SU-DHL-6 (cell line): ENCODE data around the gene CADM2.

Source experiments
- EZH2phosphoT487 ChIP-seq: fragments of 200-600 bp; sonication (generic), shearing (Covaris generic); conservative IDR thresholded peaks from 2 replicates; pipeline ENCODE4 v1.6.1; 2018; ENCODE audit warnings: mild to moderate bottlenecking, antibody characterized with exemption, low read length, moderate library complexity, mixed read lengths
- TF ChIP-seq, protein P1 (sequence below): fragments of 200-600 bp; sonication (generic); IDR thresholded peaks from one replicate; pipeline ENCODE4 v1.5.1; 2017; ENCODE audit warnings: antibody characterized with exemption, mild to moderate bottlenecking, low read length, moderate library complexity; ENCODE audit not compliant: insufficient read depth, poor library complexity, severe bottlenecking

DNA sequence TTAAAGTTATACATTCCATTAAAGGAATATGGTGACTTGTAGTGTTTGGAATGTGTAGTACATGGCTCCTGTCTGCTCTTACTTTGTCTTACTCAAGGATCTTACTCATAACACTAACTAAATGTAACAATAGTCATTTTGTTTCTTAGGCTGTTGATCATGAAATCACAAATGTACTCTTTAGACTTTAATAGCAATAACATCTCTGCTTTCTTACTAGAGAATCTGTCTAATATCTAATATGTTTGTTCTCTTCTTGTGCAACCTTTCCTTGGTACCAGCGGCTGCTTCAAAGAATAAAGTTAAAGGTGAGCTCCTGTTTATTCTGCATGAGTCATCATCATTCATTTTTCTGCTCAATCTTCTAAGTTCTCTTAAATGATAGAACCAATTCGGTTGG, 767.5 kb downstream of the CADM2 start:
- TF ChIP-seq, protein P1, sequence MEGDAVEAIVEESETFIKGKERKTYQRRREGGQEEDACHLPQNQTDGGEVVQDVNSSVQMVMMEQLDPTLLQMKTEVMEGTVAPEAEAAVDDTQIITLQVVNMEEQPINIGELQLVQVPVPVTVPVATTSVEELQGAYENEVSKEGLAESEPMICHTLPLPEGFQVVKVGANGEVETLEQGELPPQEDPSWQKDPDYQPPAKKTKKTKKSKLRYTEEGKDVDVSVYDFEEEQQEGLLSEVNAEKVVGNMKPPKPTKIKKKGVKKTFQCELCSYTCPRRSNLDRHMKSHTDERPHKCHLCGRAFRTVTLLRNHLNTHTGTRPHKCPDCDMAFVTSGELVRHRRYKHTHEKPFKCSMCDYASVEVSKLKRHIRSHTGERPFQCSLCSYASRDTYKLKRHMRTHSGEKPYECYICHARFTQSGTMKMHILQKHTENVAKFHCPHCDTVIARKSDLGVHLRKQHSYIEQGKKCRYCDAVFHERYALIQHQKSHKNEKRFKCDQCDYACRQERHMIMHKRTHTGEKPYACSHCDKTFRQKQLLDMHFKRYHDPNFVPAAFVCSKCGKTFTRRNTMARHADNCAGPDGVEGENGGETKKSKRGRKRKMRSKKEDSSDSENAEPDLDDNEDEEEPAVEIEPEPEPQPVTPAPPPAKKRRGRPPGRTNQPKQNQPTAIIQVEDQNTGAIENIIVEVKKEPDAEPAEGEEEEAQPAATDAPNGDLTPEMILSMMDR: no peak
- TF ChIP-seq EZH2phosphoT487: no peak
